ENCODE results near the gene ACY1.

Gene ACY1

DNA sequence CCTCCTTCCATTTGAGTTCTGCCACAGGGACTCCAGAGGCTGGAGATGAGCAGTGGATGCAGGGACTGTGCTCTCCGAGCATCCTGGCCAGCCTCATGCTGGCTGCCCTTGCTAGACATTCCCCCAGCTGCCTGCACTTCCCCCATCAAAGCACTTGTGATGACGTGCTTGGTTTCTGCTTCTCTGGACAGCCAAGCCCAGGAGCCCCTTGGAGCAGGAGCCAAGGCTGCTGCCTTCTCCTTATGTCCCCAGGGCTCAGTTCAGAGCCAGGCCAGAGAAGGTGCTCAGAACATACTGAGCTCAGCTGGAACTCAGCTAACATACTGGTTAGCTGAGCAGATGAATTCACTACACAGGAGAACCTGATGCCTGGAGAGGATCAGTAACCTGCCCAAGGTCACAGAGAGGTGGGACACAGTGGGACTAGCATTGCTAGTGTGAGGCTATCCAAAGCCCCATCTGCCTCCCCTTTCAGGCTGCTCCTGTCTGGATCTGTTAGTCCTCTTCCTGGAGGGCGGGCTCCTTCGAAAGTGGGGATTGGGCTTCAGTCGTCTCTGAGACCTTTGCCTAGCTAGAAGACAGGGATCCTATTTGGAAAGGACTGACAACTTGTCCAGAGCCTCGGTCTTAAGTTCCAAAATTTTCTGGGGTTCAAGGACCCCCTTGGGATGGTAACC lies 20.3 kb upstream of the ACY1 start:
- ChIA-PET CTCF (interaction anchor here (1.0 to 7.3 kb wide), 4 partner anchors 10 to 160 kb away, joined by 4 to 67 read pairs (median 8); partner anchors contain the start of genes ABHD14A, ABHD14B, PARP3 and RRP9), POLR2A (no interaction called here)
- no peak for DNase-seq (ENCODE audit: low read depth, low spot score)

DNA sequence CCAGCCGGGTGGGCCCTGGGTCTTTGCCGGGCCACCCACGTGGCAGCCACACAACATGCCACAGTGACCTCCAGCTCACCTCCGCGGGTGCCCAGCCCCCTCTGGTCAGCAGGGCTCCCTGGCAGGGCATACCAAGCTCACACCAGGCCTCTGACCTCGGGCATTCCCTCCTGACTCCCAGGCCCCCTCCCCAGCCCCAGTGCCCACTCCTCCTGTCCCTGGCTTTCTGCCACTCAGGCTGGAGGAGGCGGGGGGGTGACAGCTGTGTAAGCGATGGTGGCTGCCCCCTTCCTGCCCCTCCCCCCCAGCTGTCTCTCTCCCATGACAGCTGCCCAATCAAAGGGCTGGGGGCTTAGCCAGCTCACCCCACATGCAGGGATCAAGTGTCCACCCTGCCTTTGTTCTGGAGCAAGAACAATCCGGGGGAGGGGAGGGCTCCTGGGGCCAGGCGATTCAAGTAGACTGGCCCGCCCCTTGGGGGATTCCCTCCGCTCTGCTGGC lies 19.3 kb upstream of the ACY1 start:
- H3K4me3 ChIP-seq (ENCODE audit: low read depth, low read length) = no peak overlapping the region
- ChIA-PET POLR2A (no interaction called here), CTCF (interaction anchor here (1.0 to 7.3 kb wide), 4 partner anchors 9 to 159 kb away, joined by 4 to 67 read pairs (median 11); partner anchors contain the start of genes ABHD14A, ABHD14B, GPR62 and PARP3)
- no peak for DNase-seq (ENCODE audit: low read depth, low spot score)
- TF ChIP-seq, protein P1, sequence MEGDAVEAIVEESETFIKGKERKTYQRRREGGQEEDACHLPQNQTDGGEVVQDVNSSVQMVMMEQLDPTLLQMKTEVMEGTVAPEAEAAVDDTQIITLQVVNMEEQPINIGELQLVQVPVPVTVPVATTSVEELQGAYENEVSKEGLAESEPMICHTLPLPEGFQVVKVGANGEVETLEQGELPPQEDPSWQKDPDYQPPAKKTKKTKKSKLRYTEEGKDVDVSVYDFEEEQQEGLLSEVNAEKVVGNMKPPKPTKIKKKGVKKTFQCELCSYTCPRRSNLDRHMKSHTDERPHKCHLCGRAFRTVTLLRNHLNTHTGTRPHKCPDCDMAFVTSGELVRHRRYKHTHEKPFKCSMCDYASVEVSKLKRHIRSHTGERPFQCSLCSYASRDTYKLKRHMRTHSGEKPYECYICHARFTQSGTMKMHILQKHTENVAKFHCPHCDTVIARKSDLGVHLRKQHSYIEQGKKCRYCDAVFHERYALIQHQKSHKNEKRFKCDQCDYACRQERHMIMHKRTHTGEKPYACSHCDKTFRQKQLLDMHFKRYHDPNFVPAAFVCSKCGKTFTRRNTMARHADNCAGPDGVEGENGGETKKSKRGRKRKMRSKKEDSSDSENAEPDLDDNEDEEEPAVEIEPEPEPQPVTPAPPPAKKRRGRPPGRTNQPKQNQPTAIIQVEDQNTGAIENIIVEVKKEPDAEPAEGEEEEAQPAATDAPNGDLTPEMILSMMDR (IDR thresholded peaks at IDR 0.05; ENCODE audit: insufficient read depth, low read length, missing control alignments) = no peak

More for the DNA sequence above, 20.3 kb upstream of the ACY1 start:
- TF ChIP-seq, protein P1 (IDR thresholded peaks at IDR 0.05; ENCODE audit: insufficient read depth, low read length, missing control alignments) = no peak
- no peak overlapping the region for H3K4me3 ChIP-seq (ENCODE audit: low read depth, low read length)

DNA sequence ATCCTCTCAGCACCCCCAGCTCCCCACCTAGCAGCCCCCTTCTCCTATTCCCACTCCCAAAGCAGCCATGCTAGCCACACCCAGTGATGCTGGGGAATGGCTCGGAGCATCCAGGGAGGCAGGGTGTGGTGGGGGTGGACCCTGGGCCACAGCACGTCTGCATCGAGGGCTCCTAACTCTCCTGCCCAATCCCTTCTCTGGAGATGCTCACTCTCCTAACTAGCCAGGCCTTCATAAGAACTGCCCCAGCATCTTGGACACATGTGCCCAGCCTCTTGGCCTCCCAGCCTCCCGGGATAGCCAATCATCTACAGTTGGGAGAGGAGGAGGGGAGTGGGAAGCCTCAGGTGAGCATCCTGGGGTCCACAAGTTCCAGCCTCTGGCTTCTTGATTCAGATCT lies 18.8 kb upstream of the ACY1 start:
- ChIA-PET CTCF (interaction anchor here (0.5 to 7.3 kb wide), 5 partner anchors 9 to 1410 kb away, joined by 3 to 67 read pairs (median 11); partner anchors contain the start of genes ABHD14A, ABHD14B, GPR62 and PARP3), POLR2A (interaction anchor here (1.7 kb wide), 1 partner anchor 9 kb away, joined by 5 read pairs; the partner anchor contains the start of gene ABHD14B)
- H3K4me3 ChIP-seq (ENCODE audit: low read depth, low read length) = no peak overlapping the region
- TF ChIP-seq, protein P1 (IDR thresholded peaks at IDR 0.05; ENCODE audit: insufficient read depth, low read length, missing control alignments) = no peak
- DNase-seq (ENCODE audit: low read depth, low spot score) = no peak

DNA sequence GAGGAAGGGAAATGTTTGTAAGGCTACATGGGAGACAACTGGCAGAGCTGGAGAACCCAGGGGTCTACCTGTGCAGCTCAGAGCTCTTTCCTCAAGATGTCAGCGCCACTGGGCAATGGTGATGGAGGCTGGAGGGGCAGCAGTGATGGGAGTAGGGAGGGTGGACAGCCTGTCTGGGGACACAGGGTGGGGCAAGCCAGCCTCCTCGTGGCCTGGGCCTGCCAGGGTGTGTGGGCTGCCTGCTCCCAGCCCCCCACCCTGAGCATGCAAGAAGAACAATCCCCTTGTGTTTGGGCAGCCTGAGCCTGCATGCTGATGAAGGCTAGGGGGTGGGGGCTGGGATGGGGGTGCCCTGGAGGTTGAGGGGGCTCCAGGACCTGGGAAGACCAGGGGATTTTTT lies 17.3 kb upstream of the ACY1 start:
- TF ChIP-seq, protein P1 (IDR thresholded peaks at IDR 0.05; ENCODE audit: insufficient read depth, low read length, missing control alignments) = no peak
- DNase-seq (ENCODE audit: low read depth, low spot score) = no peak
- H3K4me3 ChIP-seq (ENCODE audit: low read depth, low read length) = peak overlapping the region; percentile 80
- ChIA-PET CTCF (interaction anchor here (1.0 to 7.3 kb wide), 8 partner anchors 7 to 166 kb away, joined by 3 to 67 read pairs (median 5); partner anchors contain the start of genes ABHD14A, ABHD14B, GPR62 and RRP9), POLR2A (interaction anchor here (0.7 to 2.9 kb wide), 3 partner anchors 8 to 30 kb away, joined by 3 to 10 read pairs (median 5); partner anchors contain the start of genes ABHD14B, PARP3, RPL29 and RRP9)

DNA sequence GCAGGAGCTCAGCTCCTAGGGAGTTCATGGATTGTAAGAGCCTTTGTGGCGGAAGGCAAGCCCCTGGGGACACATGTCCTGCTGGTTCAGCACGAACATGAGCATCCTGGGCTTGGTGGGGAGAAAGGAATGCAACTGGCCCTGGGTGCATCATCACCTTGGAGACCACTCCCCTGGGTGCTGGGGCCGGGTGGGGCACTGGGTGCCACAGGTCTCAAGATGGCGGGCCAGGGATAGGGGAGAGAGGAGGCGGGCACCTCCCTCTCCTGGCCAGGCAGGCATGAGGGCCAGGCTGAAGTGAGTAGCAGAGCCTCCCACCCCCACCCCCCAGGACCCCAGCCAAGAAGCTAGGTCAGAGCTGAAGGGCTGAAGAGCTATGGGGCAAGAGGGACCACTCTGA lies 16.8 kb upstream of the ACY1 start:
- CTCF ChIA-PET = interaction anchor here (1.3 to 1.6 kb wide), 3 partner anchors 18 to 25 kb away, joined by 3 to 6 read pairs (median 4); partner anchors contain the start of gene RRP9
- POLR2A ChIA-PET = interaction anchor here (2.9 kb wide), 1 partner anchor 25 kb away, joined by 10 read pairs; the partner anchor contains the start of genes PARP3 and RRP9
- TF ChIP-seq, protein P1 (IDR thresholded peaks at IDR 0.05; ENCODE audit: insufficient read depth, low read length, missing control alignments) = no peak
- H3K4me3 ChIP-seq (ENCODE audit: low read depth, low read length) = peak overlapping the region; percentile 80
- DNase-seq (ENCODE audit: low read depth, low spot score) = no peak

All from AG04449 (cell line).